WTC11 (cell line): ENCODE results near the gene TELO2.

Experiments
- CREB1 ChIP-seq: sonication (generic); formaldehyde crosslinking; IDR thresholded peaks from 2 replicates; pipeline ENCODE4 v1.8.0; 2023; ENCODE audit warnings: mild to moderate bottlenecking, missing genetic modification reagents
- ETV6 ChIP-seq: sonication (generic); formaldehyde crosslinking; IDR thresholded peaks from 2 replicates; pipeline ENCODE4 v1.8.1; 2022; ENCODE audit warnings: mild to moderate bottlenecking, missing genetic modification reagents
- MYBL2 ChIP-seq: sonication (generic); formaldehyde crosslinking; IDR thresholded peaks from 2 replicates; pipeline ENCODE4 v1.8.1; 2023; ENCODE audit warnings: mild to moderate bottlenecking, moderate library complexity, missing genetic modification reagents
- NR3C1 ChIP-seq: sonication (generic); formaldehyde crosslinking; conservative IDR thresholded peaks from 2 replicates; pipeline ENCODE4 v1.8.1; 2023; ENCODE audit warnings: low read depth, mild to moderate bottlenecking, missing genetic modification reagents
- RELA ChIP-seq: sonication (generic); formaldehyde crosslinking; IDR thresholded peaks from 2 replicates; pipeline ENCODE4 v1.8.1; 2022; ENCODE audit warnings: missing genetic modification reagents, mild to moderate bottlenecking, borderline replicate concordance
- TCF7 ChIP-seq: sonication (generic); formaldehyde crosslinking; IDR thresholded peaks from 2 replicates; pipeline ENCODE4 v1.8.0; 2022; ENCODE audit warnings: mild to moderate bottlenecking, low read depth, missing genetic modification reagents, moderate library complexity
- TEAD4 ChIP-seq: sonication (generic); formaldehyde crosslinking; IDR thresholded peaks from 2 replicates; pipeline ENCODE4 v1.8.0; 2022; ENCODE audit warnings: mild to moderate bottlenecking, missing genetic modification reagents
- ZNF121 ChIP-seq: sonication (generic); formaldehyde crosslinking; IDR thresholded peaks from 2 replicates; pipeline ENCODE4 v1.8.0; 2023; ENCODE audit warnings: missing genetic modification reagents
- ZNF138 ChIP-seq: sonication (generic); formaldehyde crosslinking; conservative IDR thresholded peaks from 2 replicates; pipeline ENCODE4 v1.8.1; 2022; ENCODE audit warnings: mild to moderate bottlenecking, moderate library complexity, missing genetic modification reagents
- ZNF232 ChIP-seq: sonication (generic); formaldehyde crosslinking; IDR thresholded peaks from 2 replicates; pipeline ENCODE4 v1.8.0; 2022; ENCODE audit warnings: mild to moderate bottlenecking, missing genetic modification reagents
- TF ChIP-seq, protein P1 (sequence below): fragments of 200-600 bp; IDR thresholded peaks from 2 replicates; pipeline ENCODE4 v1.8.0; 2022; ENCODE audit warnings: antibody characterized with exemption
- TF ChIP-seq, protein P2 (sequence below): sonication (generic); formaldehyde crosslinking; IDR thresholded peaks from 2 replicates; pipeline ENCODE4 v1.8.1; 2023; ENCODE audit warnings: mild to moderate bottlenecking, missing genetic modification reagents, borderline replicate concordance
- TF ChIP-seq, protein P3 (sequence below): sonication (generic); formaldehyde crosslinking; IDR thresholded peaks from 2 replicates; pipeline ENCODE4 v1.8.0; 2022; ENCODE audit warnings: mild to moderate bottlenecking, missing genetic modification reagents

DNA sequence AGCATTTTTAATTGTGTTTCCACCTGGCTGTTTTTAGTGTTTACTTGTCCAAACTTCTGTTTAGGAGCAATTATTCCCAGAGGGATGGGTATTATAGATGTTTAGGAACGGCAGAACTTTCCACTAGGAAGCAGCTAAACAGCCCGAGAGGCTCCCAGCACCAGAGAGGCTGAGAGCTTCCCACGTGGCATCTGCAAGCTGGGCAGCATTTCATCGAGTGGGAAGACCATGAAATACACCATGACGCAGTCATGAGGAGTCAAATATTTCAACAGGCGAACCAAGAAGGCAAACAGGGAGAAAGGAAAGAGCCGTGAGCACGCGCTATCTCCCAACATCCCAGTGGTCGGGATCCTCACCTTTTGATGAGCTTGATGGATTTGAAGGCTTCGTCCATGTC lies 64.4 kb downstream of the TELO2 start:
- TF ChIP-seq, protein P1, sequence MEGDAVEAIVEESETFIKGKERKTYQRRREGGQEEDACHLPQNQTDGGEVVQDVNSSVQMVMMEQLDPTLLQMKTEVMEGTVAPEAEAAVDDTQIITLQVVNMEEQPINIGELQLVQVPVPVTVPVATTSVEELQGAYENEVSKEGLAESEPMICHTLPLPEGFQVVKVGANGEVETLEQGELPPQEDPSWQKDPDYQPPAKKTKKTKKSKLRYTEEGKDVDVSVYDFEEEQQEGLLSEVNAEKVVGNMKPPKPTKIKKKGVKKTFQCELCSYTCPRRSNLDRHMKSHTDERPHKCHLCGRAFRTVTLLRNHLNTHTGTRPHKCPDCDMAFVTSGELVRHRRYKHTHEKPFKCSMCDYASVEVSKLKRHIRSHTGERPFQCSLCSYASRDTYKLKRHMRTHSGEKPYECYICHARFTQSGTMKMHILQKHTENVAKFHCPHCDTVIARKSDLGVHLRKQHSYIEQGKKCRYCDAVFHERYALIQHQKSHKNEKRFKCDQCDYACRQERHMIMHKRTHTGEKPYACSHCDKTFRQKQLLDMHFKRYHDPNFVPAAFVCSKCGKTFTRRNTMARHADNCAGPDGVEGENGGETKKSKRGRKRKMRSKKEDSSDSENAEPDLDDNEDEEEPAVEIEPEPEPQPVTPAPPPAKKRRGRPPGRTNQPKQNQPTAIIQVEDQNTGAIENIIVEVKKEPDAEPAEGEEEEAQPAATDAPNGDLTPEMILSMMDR: no peak
- TF ChIP-seq NR3C1 (CRISPR knock-in tag): no peak
- TF ChIP-seq TEAD4: no peak
- TF ChIP-seq, protein P2, sequence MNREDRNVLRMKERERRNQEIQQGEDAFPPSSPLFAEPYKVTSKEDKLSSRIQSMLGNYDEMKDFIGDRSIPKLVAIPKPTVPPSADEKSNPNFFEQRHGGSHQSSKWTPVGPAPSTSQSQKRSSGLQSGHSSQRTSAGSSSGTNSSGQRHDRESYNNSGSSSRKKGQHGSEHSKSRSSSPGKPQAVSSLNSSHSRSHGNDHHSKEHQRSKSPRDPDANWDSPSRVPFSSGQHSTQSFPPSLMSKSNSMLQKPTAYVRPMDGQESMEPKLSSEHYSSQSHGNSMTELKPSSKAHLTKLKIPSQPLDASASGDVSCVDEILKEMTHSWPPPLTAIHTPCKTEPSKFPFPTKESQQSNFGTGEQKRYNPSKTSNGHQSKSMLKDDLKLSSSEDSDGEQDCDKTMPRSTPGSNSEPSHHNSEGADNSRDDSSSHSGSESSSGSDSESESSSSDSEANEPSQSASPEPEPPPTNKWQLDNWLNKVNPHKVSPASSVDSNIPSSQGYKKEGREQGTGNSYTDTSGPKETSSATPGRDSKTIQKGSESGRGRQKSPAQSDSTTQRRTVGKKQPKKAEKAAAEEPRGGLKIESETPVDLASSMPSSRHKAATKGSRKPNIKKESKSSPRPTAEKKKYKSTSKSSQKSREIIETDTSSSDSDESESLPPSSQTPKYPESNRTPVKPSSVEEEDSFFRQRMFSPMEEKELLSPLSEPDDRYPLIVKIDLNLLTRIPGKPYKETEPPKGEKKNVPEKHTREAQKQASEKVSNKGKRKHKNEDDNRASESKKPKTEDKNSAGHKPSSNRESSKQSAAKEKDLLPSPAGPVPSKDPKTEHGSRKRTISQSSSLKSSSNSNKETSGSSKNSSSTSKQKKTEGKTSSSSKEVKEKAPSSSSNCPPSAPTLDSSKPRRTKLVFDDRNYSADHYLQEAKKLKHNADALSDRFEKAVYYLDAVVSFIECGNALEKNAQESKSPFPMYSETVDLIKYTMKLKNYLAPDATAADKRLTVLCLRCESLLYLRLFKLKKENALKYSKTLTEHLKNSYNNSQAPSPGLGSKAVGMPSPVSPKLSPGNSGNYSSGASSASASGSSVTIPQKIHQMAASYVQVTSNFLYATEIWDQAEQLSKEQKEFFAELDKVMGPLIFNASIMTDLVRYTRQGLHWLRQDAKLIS (CRISPR knock-in tag): no peak
- TF ChIP-seq TCF7: no peak
- TF ChIP-seq ZNF138 (CRISPR knock-in tag): no peak
- TF ChIP-seq MYBL2 (CRISPR knock-in tag): no peak
- TF ChIP-seq ZNF232: no peak
- TF ChIP-seq ZNF121 (CRISPR knock-in tag): no peak
- TF ChIP-seq ETV6 (CRISPR knock-in tag): no peak
- TF ChIP-seq, protein P3, sequence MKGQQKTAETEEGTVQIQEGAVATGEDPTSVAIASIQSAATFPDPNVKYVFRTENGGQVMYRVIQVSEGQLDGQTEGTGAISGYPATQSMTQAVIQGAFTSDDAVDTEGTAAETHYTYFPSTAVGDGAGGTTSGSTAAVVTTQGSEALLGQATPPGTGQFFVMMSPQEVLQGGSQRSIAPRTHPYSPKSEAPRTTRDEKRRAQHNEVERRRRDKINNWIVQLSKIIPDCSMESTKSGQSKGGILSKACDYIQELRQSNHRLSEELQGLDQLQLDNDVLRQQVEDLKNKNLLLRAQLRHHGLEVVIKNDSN (CRISPR knock-in tag): no peak
- no peak for TF ChIP-seq CREB1 (CRISPR knock-in tag)
- TF ChIP-seq RELA (CRISPR knock-in tag): no peak
